ENCODE data around the gene BEGAIN.
"Not testable (repeated sequence)": the region's sequence is repeated elsewhere in the genome, so short reads cannot be mapped to it uniquely, and the experiment has no call there.

The BEGAIN gene

GRCh38 chr14:100533656-100534485, 53.3 kb downstream of the BEGAIN start:
- no peak for DNase-seq

- no peak for DNase-seq
Measured at GRCh38 chr14:100532906-100533655, 54.1 kb downstream of the BEGAIN start.

GRCh38 chr14:100532154-100532861, 54.9 kb downstream of the BEGAIN start:
- DNase-seq = no peak

DNA sequence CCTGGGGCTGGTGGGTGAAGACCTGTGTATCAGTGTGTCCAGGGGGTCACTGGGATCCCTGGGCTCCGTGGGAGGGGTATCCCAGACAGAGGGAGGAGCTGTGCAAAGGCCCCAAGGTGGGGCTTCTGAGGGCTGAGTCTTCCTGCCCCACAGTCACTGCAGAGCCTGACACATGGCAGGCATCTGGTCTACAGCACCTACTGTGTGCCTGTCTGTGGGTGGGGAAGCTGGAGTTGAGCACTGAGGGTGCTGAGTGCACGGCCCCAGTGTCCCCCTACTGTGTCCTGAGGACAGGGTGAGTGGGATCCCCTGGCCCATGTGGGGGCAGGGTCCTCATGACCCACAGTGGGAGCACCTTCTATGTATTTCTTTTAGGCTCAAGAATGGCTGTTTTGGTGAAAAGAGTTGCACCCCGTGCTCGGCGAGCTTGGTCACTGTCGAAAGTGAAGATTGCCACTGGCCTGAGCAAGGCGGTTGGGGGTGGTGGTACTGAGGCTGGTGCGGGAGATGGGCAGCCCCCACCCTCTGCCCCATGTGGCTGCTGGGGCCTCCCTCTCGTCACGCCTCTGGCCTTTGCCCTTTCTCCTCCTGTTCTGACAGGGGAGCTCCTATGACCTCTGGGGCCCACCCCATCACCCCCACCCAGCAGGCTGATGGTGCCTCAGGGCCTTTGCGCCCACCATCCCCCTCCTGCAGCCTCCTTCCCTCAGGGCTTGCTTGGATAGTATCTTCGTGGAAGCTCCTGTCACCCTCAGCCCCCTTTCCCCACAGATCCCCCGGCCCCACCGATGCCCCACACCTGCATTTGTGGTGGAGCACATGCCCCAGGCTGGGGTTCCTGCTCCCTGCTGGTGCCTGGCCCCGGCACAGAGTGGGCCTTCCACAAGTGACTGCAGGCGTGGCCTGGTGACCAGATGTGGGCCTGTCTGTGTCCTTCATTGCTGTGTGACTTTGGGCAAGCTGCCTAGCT, 55.8 kb downstream of the BEGAIN start:
- DNase-seq = no peak

DNA sequence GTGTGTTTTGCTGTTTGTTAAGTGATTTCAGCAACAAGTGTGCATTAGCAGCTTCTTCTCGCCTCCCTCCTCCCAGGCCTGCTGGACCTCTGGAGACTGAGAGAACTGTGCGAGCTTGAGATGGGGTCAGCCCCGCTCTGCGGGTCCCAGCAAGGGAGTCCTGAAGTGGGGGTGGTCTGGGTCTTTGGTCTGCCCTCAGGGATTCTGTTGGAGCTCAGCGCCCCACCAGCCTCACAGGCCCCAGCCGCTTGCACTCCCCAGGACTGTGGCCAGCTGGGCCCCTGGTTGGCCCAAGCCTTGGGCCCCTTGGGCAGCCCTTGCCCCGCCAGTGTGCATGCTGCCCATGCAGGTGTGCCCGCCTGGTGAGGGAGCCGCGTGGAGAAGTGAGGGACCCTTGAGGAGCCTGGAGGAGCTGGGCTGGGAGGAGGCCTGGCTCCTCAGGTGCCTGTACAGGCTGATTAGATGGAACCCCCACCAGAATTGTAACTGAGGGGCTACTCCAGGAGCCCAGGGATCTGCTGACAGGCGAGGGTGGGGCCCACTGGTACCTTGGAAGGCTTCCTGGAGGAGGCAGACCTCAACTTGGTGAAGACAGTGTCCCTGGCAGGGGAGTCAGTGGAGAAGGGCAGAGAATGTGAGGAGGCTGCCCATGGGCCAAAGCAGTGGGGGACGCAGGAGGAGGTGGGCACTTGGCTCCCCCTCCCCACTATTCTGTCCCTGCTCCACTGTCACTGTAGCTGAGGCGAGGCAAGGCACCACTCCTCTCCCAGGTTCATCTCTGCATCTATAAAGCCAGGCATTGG, 56.7 kb downstream of the BEGAIN start:
- DNase-seq = no peak

DNA sequence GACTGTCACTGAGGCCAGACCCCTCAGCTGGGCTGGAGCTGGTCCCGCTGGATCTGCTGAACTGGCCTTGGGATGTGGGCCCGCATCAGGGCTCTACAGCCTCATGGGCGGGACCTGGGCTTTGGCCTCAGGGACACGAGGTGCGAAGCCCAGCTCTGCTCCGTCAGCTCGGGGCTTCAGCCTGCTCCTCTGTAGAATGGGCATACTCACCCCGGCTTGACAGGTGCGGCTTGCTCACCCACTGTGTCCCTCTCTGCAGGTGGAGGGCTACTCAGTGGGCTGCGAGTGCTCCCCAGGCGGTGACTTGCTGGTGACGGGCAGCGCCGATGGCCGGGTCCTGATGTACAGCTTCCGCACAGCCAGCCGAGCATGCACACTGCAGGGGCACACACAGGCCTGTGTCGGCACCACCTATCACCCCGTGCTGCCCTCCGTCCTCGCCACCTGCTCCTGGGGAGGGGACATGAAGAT, 57.6 kb downstream of the BEGAIN start:
- DNase-seq = no peak

DNA sequence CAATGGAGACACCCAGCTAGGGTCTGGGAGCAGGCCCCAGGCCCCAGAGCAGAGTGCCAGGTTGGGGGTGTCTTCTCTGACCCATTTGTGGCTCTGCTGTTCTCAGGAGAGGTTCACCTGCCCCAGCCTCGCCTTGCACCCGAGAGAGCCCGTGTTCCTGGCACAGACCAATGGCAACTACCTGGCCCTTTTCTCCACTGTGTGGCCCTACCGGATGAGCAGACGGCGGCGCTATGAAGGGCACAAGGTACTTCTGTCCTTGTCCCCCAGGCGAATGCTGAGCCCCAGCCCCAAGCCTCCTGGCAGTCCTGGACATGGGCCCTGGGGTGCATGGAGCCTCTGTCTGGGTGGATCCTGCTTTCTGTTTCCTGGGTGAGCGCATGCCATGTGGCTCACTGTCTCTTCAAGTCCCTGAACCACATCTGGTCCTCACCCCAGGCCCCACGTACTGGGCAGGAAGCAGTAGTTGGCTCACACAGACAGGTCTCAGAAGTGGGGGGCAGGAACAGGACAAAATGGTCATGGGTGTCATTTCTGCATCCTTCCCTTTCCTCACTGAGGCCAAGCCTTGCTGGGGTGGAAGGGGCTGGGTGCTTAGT, 58.2 kb downstream of the BEGAIN start:
- DNase-seq = no peak

- no peak for DNase-seq
Measured at GRCh38 chr14:100526632-100527031, 60.6 kb downstream of the BEGAIN start.

DNA sequence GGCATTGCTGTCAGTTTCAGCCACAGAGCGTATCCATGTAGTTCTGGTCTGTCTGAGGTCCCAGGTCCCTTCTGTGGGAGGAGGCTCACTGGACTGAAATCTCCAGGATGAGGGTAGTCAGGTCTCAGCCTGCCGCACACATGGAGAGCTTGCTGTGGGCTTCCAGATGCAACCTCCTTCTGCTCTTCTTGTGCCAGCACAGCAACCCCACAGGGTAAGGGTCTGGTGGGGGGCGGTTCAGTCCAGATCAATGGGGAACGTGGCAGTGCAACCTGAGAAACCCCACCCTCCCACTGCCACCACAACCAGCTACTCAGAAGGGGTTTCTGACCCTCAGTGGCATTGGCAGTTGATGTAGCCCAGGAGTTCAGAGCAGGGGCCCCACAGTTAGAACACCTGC, 61.2 kb downstream of the BEGAIN start:
- no peak for DNase-seq

DNA sequence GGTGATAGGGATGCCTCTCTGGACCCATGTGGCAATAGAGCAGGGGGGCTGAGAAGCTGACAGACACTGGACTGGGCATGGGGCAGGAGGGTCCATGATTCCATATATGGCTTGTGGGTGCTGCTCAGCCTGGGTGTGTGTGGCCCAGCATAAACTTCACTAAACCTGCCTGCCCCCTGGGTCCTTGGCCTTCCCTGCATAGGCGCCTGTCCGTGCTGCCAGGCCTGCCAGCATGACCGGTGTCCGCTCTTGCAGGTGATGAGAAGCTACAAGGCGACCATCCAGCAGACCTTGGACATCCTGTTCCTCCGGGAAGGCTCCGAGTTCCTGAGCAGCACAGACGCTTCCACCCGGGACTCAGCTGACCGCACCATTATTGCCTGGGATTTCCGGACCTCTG, 61.6 kb downstream of the BEGAIN start:
- no peak for DNase-seq

- DNase-seq = peak; percentile 27
Measured at GRCh38 chr14:100524933-100525243, 62.3 kb downstream of the BEGAIN start.

DNA sequence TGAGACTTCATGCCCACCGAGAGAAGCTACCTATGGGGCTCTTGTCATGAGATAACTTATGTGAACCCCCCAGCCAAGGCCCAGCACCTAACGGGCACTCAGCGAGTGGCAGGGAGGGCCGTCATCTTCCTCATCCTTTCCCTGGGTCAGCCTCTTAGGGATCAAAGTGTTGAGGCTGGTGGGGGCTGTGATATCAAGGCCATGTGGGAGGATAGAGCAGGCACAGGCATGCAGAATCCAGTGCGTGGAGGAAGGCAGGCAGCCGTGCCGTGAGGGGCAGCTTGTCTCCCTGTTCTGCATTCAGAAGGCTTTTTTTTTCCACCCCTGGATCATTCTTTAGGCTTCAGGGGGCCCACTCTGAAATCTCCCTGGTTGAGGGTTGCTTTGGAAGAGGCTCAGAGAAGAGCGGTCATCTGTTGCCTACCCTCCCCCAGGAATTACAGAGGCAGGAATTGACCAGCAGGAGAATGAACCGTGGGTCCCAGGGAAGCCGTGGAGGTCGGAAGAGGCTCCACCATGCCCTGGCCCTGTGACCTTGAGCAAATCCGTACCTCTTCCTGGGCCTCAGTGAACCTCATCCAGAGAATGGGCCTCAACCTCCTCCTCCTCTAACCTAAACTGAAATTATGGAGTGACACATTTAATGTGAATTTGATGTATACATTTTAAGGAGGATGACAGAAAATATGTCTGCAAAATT, 62.8 kb downstream of the BEGAIN start:
- no peak for DNase-seq

DNA sequence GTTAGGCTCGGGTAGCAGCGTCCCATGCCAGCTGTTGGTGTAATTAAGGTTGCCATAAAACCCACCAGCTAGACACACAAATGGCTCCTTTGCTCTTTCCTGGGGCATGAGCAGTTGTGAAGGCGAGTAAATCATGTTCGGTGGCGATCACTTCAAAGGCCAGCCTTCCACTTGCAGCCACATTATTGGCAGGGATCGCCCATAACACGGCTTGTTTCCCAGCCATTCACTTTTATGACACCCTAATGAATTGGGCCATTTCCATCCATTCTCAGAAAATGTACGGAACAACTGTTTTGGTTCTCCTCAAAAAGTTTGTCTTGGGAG, 63.4 kb downstream of the BEGAIN start:
- DNase-seq = no peak

DNA sequence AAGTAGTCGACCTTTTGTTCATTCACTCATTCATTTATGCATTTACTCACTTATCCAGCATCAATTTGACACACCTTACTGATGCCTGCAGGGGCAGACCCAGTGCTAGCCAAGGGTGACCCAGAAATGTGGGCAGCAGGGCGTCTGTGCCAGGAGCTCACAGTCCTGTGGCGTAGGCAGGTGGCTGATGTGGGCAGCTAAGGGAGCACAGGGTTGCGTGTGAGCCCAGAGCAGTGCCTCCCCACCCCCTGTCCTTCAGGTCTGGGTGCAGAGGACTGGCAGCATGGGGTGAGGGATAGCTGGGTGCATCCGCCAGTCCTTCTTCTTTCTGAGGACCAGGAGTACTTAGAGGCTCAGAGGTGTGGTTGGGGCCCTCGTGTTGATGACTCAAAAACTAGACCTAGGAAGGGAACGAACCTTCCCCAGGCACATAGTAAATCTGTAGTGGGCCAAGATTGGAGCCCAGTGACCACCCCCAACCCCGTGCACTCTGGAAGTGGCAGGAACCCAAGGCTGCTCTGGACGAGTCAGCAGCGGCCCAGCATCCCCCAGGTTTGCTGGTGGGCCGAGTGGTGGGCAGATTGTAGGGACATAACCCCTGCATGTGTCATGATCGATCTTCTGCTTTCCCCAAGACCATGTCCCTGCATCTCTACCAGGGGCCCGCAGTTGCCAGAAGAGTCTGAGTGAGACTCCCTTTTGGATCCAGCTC, 63.9 kb downstream of the BEGAIN start:
- no peak for DNase-seq

GRCh38 chr14:100522616-100523099, 64.6 kb downstream of the BEGAIN start:
- DNase-seq = no peak

DNA sequence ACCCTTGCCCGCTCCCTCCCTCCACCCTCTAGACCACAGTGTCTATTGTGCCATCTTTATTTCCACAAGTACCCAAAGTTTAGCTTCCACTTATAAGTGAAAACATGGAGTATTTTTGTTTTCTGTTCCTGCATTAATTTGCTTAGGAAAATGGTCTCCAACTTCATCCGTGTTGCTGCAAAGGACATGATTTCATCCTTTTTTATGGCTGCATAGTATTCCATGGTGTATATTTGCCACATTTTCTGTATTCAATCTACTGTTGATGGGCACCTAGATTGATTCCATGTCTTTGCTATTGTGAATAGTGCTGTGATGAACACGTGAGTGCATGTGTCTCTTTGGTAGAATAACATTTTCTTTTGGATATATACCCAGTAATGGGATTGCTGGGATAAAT, 81.2 kb downstream of the BEGAIN start:
- DNase-seq = not testable (repeated sequence)

- DNase-seq = no peak
Measured at GRCh38 chr14:100504372-100505078, 82.7 kb downstream of the BEGAIN start.

DNA sequence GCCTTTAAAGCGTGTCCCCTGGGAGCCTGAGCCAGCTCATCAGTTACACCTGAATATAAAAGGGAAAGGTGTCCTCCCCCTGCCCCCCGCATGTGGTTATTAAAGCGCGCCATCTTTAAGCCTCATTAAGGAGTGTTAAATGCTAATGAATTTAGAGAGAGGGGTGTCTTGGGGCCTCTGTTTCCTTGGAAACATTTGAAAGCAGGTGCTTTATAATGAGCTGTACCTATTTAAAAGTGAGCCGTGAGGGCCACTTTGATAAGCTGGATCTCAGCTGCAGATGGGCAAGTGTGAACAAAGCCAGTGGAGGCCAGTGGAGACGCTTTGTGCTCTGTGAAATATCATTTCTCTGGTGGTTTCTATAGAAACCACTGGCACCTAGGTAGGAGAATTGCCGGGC, 84.0 kb downstream of the BEGAIN start:
- no peak for DNase-seq

GRCh38 chr14:100502622-100503220, 84.5 kb downstream of the BEGAIN start:
- DNase-seq = no peak

Data from CD4-positive, alpha-beta T cell treated with Interleukin-12 subunit alpha and Interleukin-12 subunit beta, for 1 hour (primary cell).